ENCODE data around the gene SUPT5H. TPM values are rescaled to one million over a fixed set of nuclear protein-coding genes. Genes with fewer than 3 reads are reported as not detected.
A peak's percentile ranks its signal among the peaks of the same experiment; 100 is the strongest.

The SUPT5H gene
- total and polyA plus RNA-seq, 2 of the 13 experiments (the other 11 are each of a cell fraction or from before 2014, with no cell fraction given) = 48.2 to 51.7 TPM

GRCh38 chr19:39506944-39507714, 61.7 kb downstream of the SUPT5H start (continued):
- TF ChIP-seq ZNF773 (CRISPR knock-in tag; IDR thresholded peaks at IDR 0.05; ENCODE audit: borderline replicate concordance) = peak; percentile 97
- peak; percentile 98 for TF ChIP-seq CREB3 (CRISPR knock-in tag; IDR thresholded peaks at IDR 0.05)
- peak; percentile 87 for TF ChIP-seq ZHX1 (CRISPR knock-in tag; IDR thresholded peaks at IDR 0.05; ENCODE audit: low read depth)
- TF ChIP-seq MTF1 (CRISPR knock-in tag; IDR thresholded peaks at IDR 0.05) = peak; percentile 90
- peak; percentile 79; the same call in 1 of the 2 replicates for TF ChIP-seq SNAPC5 (CRISPR knock-in tag; IDR thresholded peaks at IDR 0.05; ENCODE audit: borderline replicate concordance)
- peak; percentile 58; the same call in 1 of the 2 replicates for TF ChIP-seq ZNF784 (CRISPR knock-in tag; IDR thresholded peaks at IDR 0.05; ENCODE audit: borderline replicate concordance)
- TF ChIP-seq JUND (CRISPR knock-in tag; IDR thresholded peaks at IDR 0.05) = 0 out of 2 replicates have a peak, but pooled peaks have one; percentile 14
- peak; percentile 67; the same call in 1 of the 2 replicates for TF ChIP-seq ZNF230 (CRISPR knock-in tag; IDR thresholded peaks at IDR 0.05)
- TF ChIP-seq ZIK1 (CRISPR knock-in tag; IDR thresholded peaks at IDR 0.05; ENCODE audit: borderline replicate concordance, low read depth) = peak; percentile 98
- no peak for TF ChIP-seq SRSF9 (IDR thresholded peaks at IDR 0.05; ENCODE audit: borderline replicate concordance, insufficient read depth, low read depth, low read length, poor library complexity, severe bottlenecking)
- TF ChIP-seq TRIM24 (CRISPR knock-in tag; IDR thresholded peaks at IDR 0.05) = no peak
- no peak for TF ChIP-seq NFE2L1 (CRISPR knock-in tag; IDR thresholded peaks at IDR 0.05; ENCODE audit: borderline replicate concordance)
- TF ChIP-seq NFAT5 (CRISPR knock-in tag; IDR thresholded peaks at IDR 0.05) = peak; percentile 99
- TF ChIP-seq ZBTB44 (CRISPR knock-in tag; IDR thresholded peaks at IDR 0.05) = peak; percentile 89; the same call in 1 of the 2 replicates
- TF ChIP-seq POLR2G (IDR thresholded peaks at IDR 0.05; ENCODE audit: low read depth, low read length) = peak; percentile 67
- peak; percentile 5; the same call in 1 of the 2 replicates for TF ChIP-seq STAG1 (CRISPR knock-in tag; IDR thresholded peaks at IDR 0.05)
